ENCODE data around the gene GRM1. TPM values are rescaled to one million over a fixed set of nuclear protein-coding genes. Genes with fewer than 3 reads are reported as not detected.

Gene GRM1
- total and polyA plus RNA-seq, 2 experiments from 2014 or later, result 0.29 to 0.63 TPM

DNA sequence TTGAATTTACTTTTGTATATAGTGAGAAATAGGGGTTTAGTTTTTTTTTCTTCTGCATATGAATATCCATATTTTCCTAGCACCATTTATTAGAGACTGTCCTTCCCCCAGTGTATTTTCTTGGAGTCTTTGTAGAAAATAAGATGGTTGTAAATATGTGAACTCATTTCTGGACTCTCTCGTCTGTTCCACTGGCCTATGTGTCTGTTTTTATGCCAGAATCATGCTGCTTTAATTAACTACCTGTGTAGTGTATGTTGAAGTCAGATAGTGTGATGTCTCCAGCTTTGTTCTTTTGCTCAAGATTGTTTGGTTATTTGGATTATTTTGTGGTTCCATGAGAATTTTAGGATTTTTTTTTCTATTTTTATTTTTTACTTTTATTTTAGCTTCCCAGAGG, 338.2 kb downstream of the GRM1 start:
- H3K4me3 ChIP-seq, result no peak overlapping the region
- H3K36me3 Mint-ChIP-seq (ENCODE audit: low read depth), result no peaks in the 10 kb centered on the region
- H3K4me2 ChIP-seq, result no peak overlapping the region
- no peak overlapping the region for H2AFZ ChIP-seq
- TF ChIP-seq, protein P1, sequence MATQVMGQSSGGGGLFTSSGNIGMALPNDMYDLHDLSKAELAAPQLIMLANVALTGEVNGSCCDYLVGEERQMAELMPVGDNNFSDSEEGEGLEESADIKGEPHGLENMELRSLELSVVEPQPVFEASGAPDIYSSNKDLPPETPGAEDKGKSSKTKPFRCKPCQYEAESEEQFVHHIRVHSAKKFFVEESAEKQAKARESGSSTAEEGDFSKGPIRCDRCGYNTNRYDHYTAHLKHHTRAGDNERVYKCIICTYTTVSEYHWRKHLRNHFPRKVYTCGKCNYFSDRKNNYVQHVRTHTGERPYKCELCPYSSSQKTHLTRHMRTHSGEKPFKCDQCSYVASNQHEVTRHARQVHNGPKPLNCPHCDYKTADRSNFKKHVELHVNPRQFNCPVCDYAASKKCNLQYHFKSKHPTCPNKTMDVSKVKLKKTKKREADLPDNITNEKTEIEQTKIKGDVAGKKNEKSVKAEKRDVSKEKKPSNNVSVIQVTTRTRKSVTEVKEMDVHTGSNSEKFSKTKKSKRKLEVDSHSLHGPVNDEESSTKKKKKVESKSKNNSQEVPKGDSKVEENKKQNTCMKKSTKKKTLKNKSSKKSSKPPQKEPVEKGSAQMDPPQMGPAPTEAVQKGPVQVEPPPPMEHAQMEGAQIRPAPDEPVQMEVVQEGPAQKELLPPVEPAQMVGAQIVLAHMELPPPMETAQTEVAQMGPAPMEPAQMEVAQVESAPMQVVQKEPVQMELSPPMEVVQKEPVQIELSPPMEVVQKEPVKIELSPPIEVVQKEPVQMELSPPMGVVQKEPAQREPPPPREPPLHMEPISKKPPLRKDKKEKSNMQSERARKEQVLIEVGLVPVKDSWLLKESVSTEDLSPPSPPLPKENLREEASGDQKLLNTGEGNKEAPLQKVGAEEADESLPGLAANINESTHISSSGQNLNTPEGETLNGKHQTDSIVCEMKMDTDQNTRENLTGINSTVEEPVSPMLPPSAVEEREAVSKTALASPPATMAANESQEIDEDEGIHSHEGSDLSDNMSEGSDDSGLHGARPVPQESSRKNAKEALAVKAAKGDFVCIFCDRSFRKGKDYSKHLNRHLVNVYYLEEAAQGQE (IDR thresholded peaks at IDR 0.05; ENCODE audit: unreplicated experiment), result no peak
- no peak for TF ChIP-seq NANOG (IDR thresholded peaks at IDR 0.05; ENCODE audit: borderline replicate concordance)
- TF ChIP-seq CTCF (conservative IDR thresholded peaks at IDR 0.05; ENCODE audit: low read depth in 2 of 2), result no peak
- no peak for TF ChIP-seq CREB1 (CRISPR knock-in tag; IDR thresholded peaks at IDR 0.05; ENCODE audit: low read depth)
- TF ChIP-seq ZNF462 (CRISPR knock-in tag; IDR thresholded peaks at IDR 0.05), result no peak
- TF ChIP-seq ETS1 (IDR thresholded peaks at IDR 0.05), result no peak
- no peak for TF ChIP-seq ZNF331 (CRISPR knock-in tag; IDR thresholded peaks at IDR 0.05; ENCODE audit: low read depth)
- no peak for TF ChIP-seq ZNF114 (CRISPR knock-in tag; IDR thresholded peaks at IDR 0.05)
- TF ChIP-seq EZH2phosphoT487 (IDR thresholded peaks at IDR 0.05; ENCODE audit: unreplicated experiment), result no peak
- TF ChIP-seq JUNB (IDR thresholded peaks at IDR 0.05; ENCODE audit: unreplicated experiment), result no peak
- no peak for TF ChIP-seq EZH2 (IDR thresholded peaks at IDR 0.05; ENCODE audit: low read depth, unreplicated experiment)
- TF ChIP-seq POLR2AphosphoS5 (IDR thresholded peaks at IDR 0.05; ENCODE audit: low read depth), result no peak
- no peak for TF ChIP-seq STAT1 (IDR thresholded peaks at IDR 0.05; ENCODE audit: unreplicated experiment)
- no peaks in the 10 kb centered on the region; the same call in 1 of the 2 replicates for H3K9me2 ChIP-seq (ENCODE audit: insufficient read depth)
- no peaks in the 10 kb centered on the region for H4K20me1 ChIP-seq (replicated peaks; ENCODE audit: insufficient read depth)
- H3K79me2 ChIP-seq (replicated peaks; ENCODE audit: insufficient read depth), result no peaks in the 10 kb centered on the region
- H3K9me3 Mint-ChIP-seq, result no peaks in the 10 kb centered on the region
- no peaks in the 10 kb centered on the region for H3K4me1 ChIP-seq (ENCODE audit: insufficient read depth)
- no peaks in the 10 kb centered on the region for H3K27me3 ChIP-seq (ENCODE audit: insufficient read depth)
- H3K4me3 Mint-ChIP-seq, result no peak overlapping the region
- no peak for DNase-seq (ENCODE audit: low spot score)
- H3K27ac Mint-ChIP-seq, result no peak overlapping the region
- no peaks in the 10 kb centered on the region for H3F3A ChIP-seq (replicated peaks; ENCODE audit: low read depth)
- no peaks in the 10 kb centered on the region for H3K36me3 ChIP-seq (ENCODE audit: insufficient read depth)
- no peak for ATAC-seq
- H3K4me1 Mint-ChIP-seq, result no peaks in the 10 kb centered on the region
- no peaks in the 10 kb centered on the region for H3K27me3 Mint-ChIP-seq (ENCODE audit: insufficient read depth, low read depth, poor library complexity)
- H3K27ac ChIP-seq (ENCODE audit: low read depth), result no peak overlapping the region
